DMS53 treated with DMSO at 0.1 percent for 48 hours (cell line): ENCODE results near the gene ZDHHC14.

Experiments
- DNase-seq: peaks from one replicate; lab custom pipeline; 2025; ENCODE audit not compliant: unreplicated experiment; lab: John Stamatoyannopoulos, UW

The ZDHHC14 gene

DNA sequence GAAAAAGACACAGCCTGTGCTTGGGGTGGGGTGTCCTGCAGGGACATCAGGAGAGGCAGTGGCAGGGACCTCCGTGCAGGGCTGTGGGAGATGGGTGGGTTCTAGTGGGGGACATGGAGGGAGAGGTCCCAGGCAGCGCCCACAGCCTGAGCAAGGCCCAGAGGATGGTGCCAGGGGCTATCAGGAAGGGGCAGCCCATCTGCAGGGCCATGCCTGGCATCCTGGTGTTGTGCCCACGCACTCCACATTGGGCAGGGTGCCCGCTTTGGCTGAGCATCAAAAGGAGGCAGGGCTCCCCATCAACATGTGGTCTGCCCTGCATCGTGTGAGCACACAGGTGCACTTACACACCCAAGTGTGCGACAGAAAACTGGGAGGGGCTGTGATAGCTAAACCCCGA lies 257.8 kb downstream of the ZDHHC14 start:
- no peak for DNase-seq

GRCh38 chr6:157640746-157641451 lies 259.9 kb downstream of the ZDHHC14 start:
- no peak for DNase-seq

DNA sequence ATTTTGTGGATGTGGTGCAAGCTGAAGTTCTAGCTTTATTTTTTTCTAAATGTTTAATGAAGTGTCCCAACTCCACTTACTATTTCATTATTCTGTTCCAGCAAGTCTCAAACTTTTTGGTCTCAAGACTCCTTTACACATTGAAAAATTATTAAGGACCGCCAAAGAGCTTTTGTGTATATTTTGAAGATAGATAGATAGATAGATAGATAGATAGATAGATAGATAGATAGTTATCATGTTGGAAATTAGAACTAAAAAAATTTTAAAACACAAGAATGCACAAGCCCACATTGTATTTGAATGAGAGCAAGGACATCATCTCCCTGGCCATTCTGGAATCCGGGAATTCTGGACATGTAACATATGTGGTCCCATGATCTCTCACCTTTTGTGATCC lies 260.8 kb downstream of the ZDHHC14 start:
- no peak for DNase-seq

DNA sequence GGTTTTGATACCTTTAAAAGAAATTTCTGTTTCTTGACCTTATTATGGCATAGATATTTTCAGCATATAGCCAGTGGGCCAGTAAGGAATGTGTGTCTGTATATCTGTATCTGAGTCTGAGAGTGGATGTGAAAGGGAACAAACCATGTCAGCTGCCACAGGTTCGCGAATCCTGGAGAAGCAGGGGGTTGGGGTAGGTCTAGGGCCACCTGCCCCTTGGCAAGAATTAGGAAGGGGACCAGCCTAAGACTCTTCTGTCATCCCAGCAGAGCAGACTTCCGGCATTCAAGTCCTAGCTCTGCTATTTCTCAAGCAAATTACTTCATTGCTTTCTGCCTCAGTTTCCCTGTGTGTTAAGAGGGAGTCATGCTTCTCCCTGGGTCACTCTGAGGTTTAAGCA lies 261.7 kb downstream of the ZDHHC14 start:
- no peak for DNase-seq

DNA sequence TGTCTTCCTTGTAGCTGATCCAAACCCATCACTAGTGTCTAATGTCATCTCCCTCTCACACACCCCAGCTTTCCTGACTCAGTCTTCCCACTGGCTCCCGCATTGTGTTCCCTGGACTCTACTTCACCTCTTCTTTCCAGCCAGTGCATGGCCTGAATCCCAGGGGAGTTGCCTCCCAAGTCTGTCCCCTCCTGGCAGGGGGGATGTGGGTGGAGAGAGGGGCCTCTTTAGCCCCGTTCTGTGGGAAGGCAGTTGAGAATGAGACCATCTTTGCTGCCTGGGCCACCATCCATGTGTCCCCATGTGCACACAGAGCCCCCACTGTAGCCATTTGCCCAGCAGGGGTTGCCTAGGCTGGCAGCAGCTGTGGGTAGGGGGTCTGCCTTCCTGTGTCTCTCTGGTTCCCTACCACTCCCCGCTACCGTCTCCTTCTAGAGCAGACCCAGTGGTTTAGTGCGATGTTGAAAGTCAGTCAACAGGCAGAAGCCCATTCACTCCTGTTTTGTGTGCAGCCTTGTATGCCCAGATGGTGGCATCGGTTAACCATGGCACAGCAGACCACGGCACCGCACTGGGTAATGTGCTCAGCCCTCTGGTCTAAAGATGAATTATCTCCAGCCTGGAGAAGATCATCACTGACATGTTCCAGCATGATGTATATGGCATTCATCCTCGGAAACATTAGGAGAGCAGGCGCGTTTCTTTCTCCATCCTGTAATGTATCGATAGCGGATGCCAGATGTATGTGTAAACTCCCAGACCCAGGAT lies 263.2 kb downstream of the ZDHHC14 start:
- no peak for DNase-seq

DNA sequence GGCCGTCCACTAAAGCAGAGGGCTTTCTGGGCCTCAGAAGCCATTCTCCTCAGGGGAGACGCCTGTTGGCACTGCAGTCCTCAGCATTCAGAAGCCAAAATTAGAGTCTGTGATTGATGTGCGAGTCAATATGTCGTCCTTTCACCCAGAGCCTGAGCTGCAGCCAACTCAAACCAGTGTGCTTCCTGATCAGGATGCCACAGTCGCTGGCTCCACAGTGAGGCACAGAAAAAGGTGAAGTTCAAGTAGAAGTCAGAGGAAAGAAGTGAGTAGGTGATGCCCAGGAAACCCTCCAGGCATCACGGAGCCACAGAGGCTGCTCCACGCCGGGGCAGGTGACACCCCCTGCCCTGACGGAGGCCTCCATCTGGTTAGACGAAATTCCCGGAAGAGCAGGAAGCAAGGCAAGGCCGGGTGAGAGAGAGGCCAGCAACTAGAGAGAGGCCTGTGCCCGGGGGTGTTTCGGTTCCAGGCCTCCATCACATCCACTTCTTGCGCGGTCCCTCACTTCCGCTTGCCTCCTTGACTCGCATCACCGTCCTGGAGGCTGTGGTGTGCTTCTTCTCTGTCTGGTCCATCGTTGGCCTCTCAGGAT lies 264.3 kb downstream of the ZDHHC14 start:
- no peak for DNase-seq

DNA sequence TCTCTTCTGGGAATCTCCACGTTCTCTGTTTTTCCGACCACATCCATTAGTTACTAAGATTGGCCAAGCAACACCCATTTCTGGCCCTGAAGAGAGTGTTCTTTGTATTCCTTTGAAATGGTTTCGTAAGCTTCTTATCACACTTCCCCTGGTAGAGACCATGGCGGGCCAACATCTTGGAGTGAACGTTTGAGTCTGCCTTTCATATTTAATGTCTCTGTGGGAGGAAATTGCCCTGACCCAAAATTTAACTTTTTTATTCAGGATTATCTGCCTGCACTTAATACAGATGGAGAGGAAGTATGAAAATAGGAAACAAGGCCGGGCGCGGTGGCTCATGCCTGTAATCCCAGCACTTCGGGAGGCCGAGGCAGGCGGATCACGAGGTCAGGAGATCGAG lies 265.0 kb downstream of the ZDHHC14 start:
- no peak for DNase-seq

DNA sequence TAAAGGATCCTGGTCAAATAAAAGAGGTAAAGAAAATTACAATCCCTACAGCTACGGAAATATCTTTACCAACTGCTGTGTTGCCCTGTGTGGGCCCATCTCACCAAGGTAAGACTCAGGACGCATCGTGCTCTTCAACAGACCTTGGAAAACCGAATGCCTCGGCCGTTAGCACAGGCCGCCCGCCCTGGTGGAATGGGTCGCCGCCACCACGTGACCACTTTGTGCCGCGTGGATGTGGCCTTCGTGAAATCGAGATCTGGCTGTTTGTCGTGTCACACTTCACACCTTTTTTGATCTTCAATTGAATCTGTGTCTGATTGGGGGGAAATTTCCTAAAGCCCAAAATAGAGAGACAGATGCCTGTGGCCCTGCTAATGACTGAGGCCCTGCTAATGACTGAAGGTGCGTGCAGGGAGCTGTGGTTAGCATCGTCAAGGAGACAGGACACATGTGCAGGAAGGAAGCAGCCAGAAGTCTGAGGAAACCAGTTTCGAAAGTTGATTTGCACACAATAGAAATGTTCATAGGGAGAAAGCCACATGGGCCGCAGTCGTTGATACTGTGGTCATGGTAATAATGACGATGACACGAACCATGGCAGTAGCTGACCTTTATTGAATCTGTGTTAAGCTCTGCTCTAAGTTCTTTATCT lies 266.4 kb downstream of the ZDHHC14 start:
- DNase-seq: no peak

- no peak for DNase-seq
These were observed 267.6 kb downstream of the ZDHHC14 start for GRCh38 chr6:157648561-157648960.

DNA sequence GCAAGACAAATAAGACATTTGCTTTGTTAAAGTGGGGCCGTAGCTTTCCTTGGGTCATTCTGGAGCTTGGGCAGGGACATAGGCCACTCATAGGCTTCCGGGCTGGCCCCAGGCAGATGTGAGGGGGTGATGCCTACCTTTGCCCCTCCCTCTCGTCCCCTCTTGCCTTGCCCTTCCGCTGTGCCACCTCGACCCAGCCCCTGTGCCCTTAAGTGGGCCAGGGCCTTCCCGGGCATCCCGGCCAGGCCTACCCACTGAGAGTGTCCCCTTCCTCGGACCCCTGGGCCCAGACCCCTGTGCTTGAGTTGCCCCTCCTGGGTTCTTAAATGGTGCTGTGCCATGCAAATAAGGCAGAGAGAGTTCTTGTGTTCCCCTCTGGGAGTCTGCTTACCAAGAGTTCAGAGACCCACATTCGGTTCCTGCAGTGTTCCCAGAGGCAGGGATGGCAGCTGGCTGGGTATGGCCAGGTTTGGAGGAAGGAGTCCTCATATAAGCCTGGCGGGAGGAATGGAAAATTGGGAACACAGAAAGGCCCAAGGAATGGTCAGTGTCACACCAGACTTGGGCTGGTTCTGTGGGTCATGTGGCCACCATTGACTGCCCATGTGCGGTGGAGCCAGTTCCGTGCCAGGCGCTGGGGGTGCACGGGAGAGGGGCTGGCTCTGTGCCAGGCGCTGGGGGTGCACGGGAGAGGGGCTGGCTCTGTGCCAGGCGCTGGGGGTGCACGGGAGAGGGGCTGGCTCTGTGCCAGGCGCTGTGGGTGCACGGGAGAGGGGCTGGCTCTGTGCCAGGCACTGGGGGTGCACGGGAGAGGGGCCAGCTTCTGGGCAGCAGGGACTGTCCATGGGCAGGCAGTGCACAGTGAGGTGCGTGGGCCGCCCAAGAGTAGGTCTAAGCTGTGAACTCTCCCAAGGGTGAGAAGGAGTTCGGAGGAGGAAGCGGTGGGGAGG lies 268.6 kb downstream of the ZDHHC14 start:
- no peak for DNase-seq

GRCh38 chr6:157650261-157650640 lies 269.3 kb downstream of the ZDHHC14 start:
- DNase-seq: no peak

GRCh38 chr6:157650801-157651200 lies 269.8 kb downstream of the ZDHHC14 start:
- DNase-seq: no peak

- no peak for DNase-seq
These were observed 270.9 kb downstream of the ZDHHC14 start for GRCh38 chr6:157651731-157652490.

DNA sequence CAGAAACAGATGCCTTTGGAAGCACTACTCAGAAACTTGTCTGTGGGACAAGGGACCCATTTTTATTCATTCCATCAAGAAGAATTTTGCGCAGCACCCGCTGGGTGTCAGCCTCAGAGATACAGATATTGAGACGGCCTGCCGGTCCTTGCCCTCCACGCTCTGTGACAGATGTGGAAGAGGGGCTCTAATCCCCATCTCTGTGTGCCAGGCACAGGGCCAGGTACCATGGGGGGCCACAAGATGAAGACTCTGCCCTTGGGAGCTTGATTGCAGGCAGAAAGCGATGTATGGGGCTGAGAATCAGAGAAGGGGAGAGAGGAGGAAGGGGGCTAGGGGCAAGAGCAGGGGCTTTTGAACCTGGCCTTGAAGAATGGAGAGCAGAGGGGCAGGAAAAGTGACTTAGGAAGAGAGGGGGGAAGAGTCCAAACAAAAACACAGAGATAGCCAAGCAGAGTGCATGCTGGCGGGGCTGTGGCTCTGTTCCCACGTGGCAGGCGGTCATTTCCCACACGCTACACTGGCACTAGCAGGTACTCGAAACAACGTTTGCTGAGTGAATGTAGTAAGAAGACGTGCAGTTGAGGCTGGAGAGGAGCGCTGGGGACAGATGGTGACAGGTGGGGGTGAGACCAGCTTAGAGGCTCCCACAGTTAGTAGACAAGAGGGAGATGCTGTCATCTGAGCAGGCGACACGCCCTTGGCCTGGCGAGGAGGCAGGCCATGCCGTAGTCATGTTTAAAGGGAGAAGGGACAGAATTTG lies 271.8 kb downstream of the ZDHHC14 start:
- no peak for DNase-seq

DNA sequence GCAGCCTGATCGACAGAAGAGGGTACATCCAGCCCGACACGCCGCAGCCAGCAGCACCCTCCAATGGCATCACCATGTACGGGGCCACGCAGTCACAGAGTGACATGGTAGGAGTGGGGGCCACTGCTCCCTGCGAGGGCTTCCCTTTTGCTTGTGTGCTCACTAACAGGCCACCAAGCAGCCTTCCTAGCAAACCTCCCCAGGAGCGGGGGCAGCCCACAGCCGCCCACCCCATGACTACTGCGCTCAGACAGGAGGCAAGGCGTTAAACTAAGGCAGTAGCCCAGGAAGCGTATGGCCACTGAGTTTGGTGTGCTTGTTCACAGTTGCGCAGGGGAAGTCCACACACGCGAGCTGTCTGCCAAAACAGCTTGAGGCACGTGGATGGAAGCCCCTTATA lies 272.5 kb downstream of the ZDHHC14 start:
- no peak for DNase-seq

GRCh38 chr6:157655139-157655538 lies 274.1 kb downstream of the ZDHHC14 start:
- DNase-seq: no peak

GRCh38 chr6:157656437-157656997 lies 275.5 kb downstream of the ZDHHC14 start:
- DNase-seq: no peak

GRCh38 chr6:157657754-157658153 lies 276.8 kb downstream of the ZDHHC14 start:
- DNase-seq: no peak

GRCh38 chr6:157658301-157658700 lies 277.3 kb downstream of the ZDHHC14 start:
- DNase-seq: no peak
